SK-N-SH (cell line): ENCODE data around the gene EGFLAM. TPM values are rescaled to one million over a fixed set of nuclear protein-coding genes. Genes with fewer than 3 reads are reported as not detected.

Experiments used
- CTCF ChIA-PET: fragments of 300-600, 350-600 bp; formaldehyde crosslinking; extraction: SDS; loops from one replicate; lab custom pipeline; 2021; lab: Yijun Ruan, JAX
- POLR2A ChIA-PET: fragments of 350-600 bp; sonication (Branson Sonifier 250); formaldehyde crosslinking; extraction: SDS; loops from one replicate; lab custom pipeline; 2020; ENCODE audit warnings: antibody characterized with exemption, inconsistent platforms; lab: Yijun Ruan, JAX
- DNase-seq: peaks from one replicate; pipeline ENCODE4 v3.0.0; 2012
- H2AFZ ChIP-seq: fragments of 200-600 bp; sonication (generic); 2 replicates; pipeline ENCODE4 v1.8.1; 2016; ENCODE audit warnings: antibody characterized with exemption, mild to moderate bottlenecking, low read depth
- H3F3A ChIP-seq: fragments of 200-600 bp; sonication (generic); replicated peaks from 2 replicates; pipeline ENCODE3; 2016; ENCODE audit warnings: antibody characterized with exemption, mild to moderate bottlenecking; ENCODE audit not compliant: insufficient read depth
- H3K27ac ChIP-seq, 2 experiments: fragments of 200-500 bp in 1 of 2; fragments of 200-600 bp in 1 of 2; sonication (Bioruptor generic) in 1 of 2; sonication (generic), shearing (Covaris generic) in 1 of 2; 2 replicates each; pipeline versions ENCODE4 v1.5.1 to v1.6.1; 2014 to 2016; ENCODE audit warnings: low read depth in 2 of 2, inconsistent platforms in 1 of 2, low read length in 1 of 2, mild to moderate bottlenecking in 1 of 2, mixed read lengths in 1 of 2
- H3K27me3 ChIP-seq: fragments of 200-600 bp; sonication (generic), shearing (Covaris generic); 2 replicates; pipeline ENCODE4 v1.6.1; 2016; ENCODE audit warnings: mixed run types; ENCODE audit not compliant: insufficient read depth
- H3K36me3 ChIP-seq, 2 experiments: fragments of 200-500 bp in 1 of 2; fragments of 200-600 bp in 1 of 2; sonication (Bioruptor generic) in 1 of 2; sonication (generic) in 1 of 2; replicated peaks in 1 of 2; 2 replicates each; pipeline versions ENCODE3 to v1.5.1; 2014 to 2016; ENCODE audit warnings: low read length in 1 of 2, mild to moderate bottlenecking in 1 of 2; ENCODE audit not compliant: insufficient read depth in 2 of 2, control insufficient read depth in 1 of 2
- H3K4me1 ChIP-seq, 2 experiments: fragments of 200-500 bp in 1 of 2; fragments of 200-600 bp in 1 of 2; sonication (Bioruptor generic) in 1 of 2; sonication (generic), shearing (Covaris generic) in 1 of 2; 2 replicates each; pipeline versions ENCODE4 v1.5.1 to v1.6.1; 2014 to 2016; ENCODE audit warnings: low read depth in 1 of 2, low read length in 1 of 2, mixed run types in 1 of 2; ENCODE audit not compliant: insufficient read depth in 2 of 2, control insufficient read depth in 1 of 2
- H3K4me2 ChIP-seq: fragments of 200-600 bp; sonication (generic), shearing (Covaris generic); 2 replicates; pipeline ENCODE4 v1.6.1; 2017; ENCODE audit warnings: mixed run types
- H3K4me3 ChIP-seq, 2 experiments: fragments of 200-500 bp in 1 of 2; fragments of 200-600 bp in 1 of 2; sonication (Bioruptor generic) in 1 of 2; sonication (generic), shearing (Covaris generic) in 1 of 2; 2 replicates each; pipeline versions ENCODE4 v1.5.1 to v1.8.1; 2014 to 2016; ENCODE audit warnings: low read depth in 2 of 2, inconsistent platforms in 1 of 2, low read length in 1 of 2, mild to moderate bottlenecking in 1 of 2, mixed read lengths in 1 of 2, moderate library complexity in 1 of 2
- H3K79me2 ChIP-seq: fragments of 200-600 bp; sonication (generic); 2 replicates; pipeline ENCODE4 v1.8.1; 2017; ENCODE audit warnings: mild to moderate bottlenecking; ENCODE audit not compliant: insufficient read depth
- H3K9ac ChIP-seq: fragments of 200-600 bp; sonication (generic); 2 replicates; pipeline ENCODE4 v1.6.1; 2017; ENCODE audit warnings: mixed run types
- H3K9me2 ChIP-seq: fragments of 200-600 bp; sonication (generic); 2 replicates; pipeline ENCODE4 v1.6.1; 2017; ENCODE audit warnings: mixed run types
- H3K9me3 ChIP-seq: fragments of 200-600 bp; sonication (generic); 2 replicates; pipeline ENCODE4 v1.6.1; 2017; ENCODE audit warnings: mixed run types, mild to moderate bottlenecking, moderate library complexity
- H4K20me1 ChIP-seq: fragments of 200-600 bp; sonication (generic); 2 replicates; pipeline ENCODE4 v1.6.1; 2017; ENCODE audit warnings: mild to moderate bottlenecking, mixed run types; ENCODE audit not compliant: insufficient read depth
- CHD2 ChIP-seq: fragments of 150-350 bp; IDR thresholded peaks from 2 replicates; pipeline ENCODE4 v1.6.1; 2018; ENCODE audit warnings: low read length; ENCODE audit not compliant: partially characterized antibody
- FOSL2 ChIP-seq: IDR thresholded peaks from 2 replicates; pipeline ENCODE4 v1.4.0; 2012; ENCODE audit warnings: low read depth, mild to moderate bottlenecking, moderate library complexity, borderline replicate concordance
- FOXJ3 ChIP-seq: sonication (generic); formaldehyde crosslinking; IDR thresholded peaks from 2 replicates; pipeline ENCODE4 v1.5.1; 2020; ENCODE audit warnings: mild to moderate bottlenecking, missing genetic modification reagents
- FOXM1 ChIP-seq: IDR thresholded peaks from 2 replicates; pipeline ENCODE4 v1.4.0; 2012; ENCODE audit warnings: low read depth, mild to moderate bottlenecking
- JUND ChIP-seq: IDR thresholded peaks from 2 replicates; pipeline ENCODE4 v1.4.0; 2012
- PBX3 ChIP-seq: IDR thresholded peaks from 2 replicates; pipeline ENCODE4; 2012
- POLR2AphosphoS5 ChIP-seq: IDR thresholded peaks from 2 replicates; pipeline ENCODE4 v1.6.1; 2012; ENCODE audit warnings: low read depth, low read length
- RAD21 ChIP-seq: IDR thresholded peaks from 2 replicates; pipeline ENCODE4 v1.6.1; 2012; ENCODE audit warnings: mild to moderate bottlenecking, low read length
- RCOR1 ChIP-seq: fragments of 150-350 bp; IDR thresholded peaks from 2 replicates; pipeline ENCODE4 v1.6.1; 2017; ENCODE audit warnings: antibody characterized with exemption, low read length
- SIN3A ChIP-seq: IDR thresholded peaks from 2 replicates; pipeline ENCODE4 v1.6.1; 2012; ENCODE audit warnings: low read depth, mild to moderate bottlenecking, low read length, moderate library complexity, borderline replicate concordance
- TEAD4 ChIP-seq: IDR thresholded peaks from 2 replicates; pipeline ENCODE4 v1.4.0; 2012; ENCODE audit warnings: mild to moderate bottlenecking, borderline replicate concordance; ENCODE audit not compliant: insufficient read depth
- USF2 ChIP-seq: fragments of 150-350 bp; IDR thresholded peaks from 2 replicates; pipeline ENCODE4 v1.6.1; 2017; ENCODE audit warnings: antibody characterized with exemption, low read length, low read depth, borderline replicate concordance
- YY1 ChIP-seq: IDR thresholded peaks from 2 replicates; pipeline ENCODE4 v1.4.0; 2012; ENCODE audit warnings: low read depth, mild to moderate bottlenecking
- WGBS: methylation state at CpG from one replicate; pipeline ENCODE4 v1.1.6; 2017; ENCODE audit warnings: low lambda C conversion rate; 5-methylcytosine and 5-hydroxymethylcytosine counted together
- polyA plus RNA-seq, 3 experiments: library from polyadenylated mRNA; depleted of rRNA; stranded (reverse); fragments of >200 nt; gene quantifications; 2 replicates each; pipeline ENCODE4 v1.2.3, GENCODE V29; 2012
- TF ChIP-seq, protein P1 (sequence below): fragments of 200-600 bp; sonication (generic); IDR thresholded peaks from 2 replicates; pipeline ENCODE4 v1.6.1; 2017; ENCODE audit warnings: antibody characterized with exemption, mild to moderate bottlenecking, moderate library complexity

EGFLAM gene
- polyA plus RNA-seq, 1 of the 3 experiments (the other 2 are of a cell fraction) = 0.05 TPM

DNA sequence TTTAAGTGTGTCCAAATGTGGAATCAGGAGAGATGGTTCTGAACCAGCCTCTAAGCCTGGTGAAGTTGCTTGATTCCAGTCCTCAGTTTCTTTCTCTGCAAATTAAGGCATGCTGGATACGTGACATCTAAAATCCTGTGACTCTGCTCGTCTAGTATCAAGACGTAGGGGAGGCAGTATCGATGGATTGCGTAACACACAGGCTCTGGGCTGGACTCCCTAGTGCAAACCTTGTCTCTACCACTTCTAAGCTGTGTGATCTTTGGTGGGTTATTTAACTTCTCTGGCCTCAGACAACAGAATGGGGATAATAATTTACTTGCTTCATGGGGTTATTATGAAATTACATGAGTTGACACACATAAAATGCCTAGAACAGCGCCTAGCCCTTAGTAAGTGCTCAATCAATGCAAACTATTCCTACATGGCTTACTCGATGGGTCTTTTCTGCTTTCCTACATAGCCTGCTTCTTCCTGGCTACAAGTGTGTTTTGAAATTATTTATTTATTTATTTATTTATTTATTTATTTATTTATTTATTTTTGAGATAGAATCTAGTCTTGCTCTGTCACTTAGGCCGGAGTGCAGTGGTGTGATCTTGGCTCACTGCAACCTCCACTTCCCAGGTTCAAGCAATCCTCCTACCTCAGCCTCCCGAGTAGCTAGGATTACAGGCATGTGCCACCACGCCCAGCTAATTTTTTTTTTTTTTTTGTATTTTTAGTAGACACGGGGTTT is 102.1 kb downstream of the EGFLAM start:
- Histone ChIP-seq H3K9me2 (no peaks in the 10 kb centered on the region), H3K36me3 (no peaks in the 10 kb centered on the region), H3K9me3 (no peaks in the 10 kb centered on the region), H4K20me1 (no peaks in the 10 kb centered on the region), H2AFZ (no peak overlapping the region), H3K4me3 (no peak overlapping the region), H3K9ac (no peak overlapping the region), H3K27me3 (no peaks in the 10 kb centered on the region; the same call in 1 of the 2 replicates), H3K4me1 (no peaks in the 10 kb centered on the region), H3K27ac (no peak overlapping the region), H3K79me2 (no peaks in the 10 kb centered on the region), H3K4me2 (no peak overlapping the region), H3F3A (no peaks in the 10 kb centered on the region)
- CTCF ChIA-PET = interaction anchor here (1.1 to 1.4 kb wide), 2 partner anchors 22 to 60 kb away, joined by 3 to 4 read pairs; no protein-coding TSS in a partner anchor
- POLR2A ChIA-PET = no interaction called here
- 52% methylated on average over 11 of the region's 11 CpGs for WGBS
- TF ChIP-seq PBX3 (no peak), RAD21 (no peak), TEAD4 (no peak), SIN3A (no peak), YY1 (no peak), POLR2AphosphoS5 (no peak), FOSL2 (no peak), USF2 (no peak), RCOR1 (no peak), FOXJ3 (CRISPR knock-in tag) (no peak), FOXM1 (no peak), CHD2 (no peak), JUND (no peak)
- TF ChIP-seq, protein P1, sequence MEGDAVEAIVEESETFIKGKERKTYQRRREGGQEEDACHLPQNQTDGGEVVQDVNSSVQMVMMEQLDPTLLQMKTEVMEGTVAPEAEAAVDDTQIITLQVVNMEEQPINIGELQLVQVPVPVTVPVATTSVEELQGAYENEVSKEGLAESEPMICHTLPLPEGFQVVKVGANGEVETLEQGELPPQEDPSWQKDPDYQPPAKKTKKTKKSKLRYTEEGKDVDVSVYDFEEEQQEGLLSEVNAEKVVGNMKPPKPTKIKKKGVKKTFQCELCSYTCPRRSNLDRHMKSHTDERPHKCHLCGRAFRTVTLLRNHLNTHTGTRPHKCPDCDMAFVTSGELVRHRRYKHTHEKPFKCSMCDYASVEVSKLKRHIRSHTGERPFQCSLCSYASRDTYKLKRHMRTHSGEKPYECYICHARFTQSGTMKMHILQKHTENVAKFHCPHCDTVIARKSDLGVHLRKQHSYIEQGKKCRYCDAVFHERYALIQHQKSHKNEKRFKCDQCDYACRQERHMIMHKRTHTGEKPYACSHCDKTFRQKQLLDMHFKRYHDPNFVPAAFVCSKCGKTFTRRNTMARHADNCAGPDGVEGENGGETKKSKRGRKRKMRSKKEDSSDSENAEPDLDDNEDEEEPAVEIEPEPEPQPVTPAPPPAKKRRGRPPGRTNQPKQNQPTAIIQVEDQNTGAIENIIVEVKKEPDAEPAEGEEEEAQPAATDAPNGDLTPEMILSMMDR = no peak
- no peak for DNase-seq
